ENCODE data around the gene INSC. TPM values are rescaled to one million over a fixed set of nuclear protein-coding genes. Genes with fewer than 3 reads are reported as not detected.
A peak's percentile ranks its signal among the peaks of the same experiment; 100 is the strongest.

INSC gene
- total and polyA plus RNA-seq, 2 of the 13 experiments (the other 11 are each of a cell fraction or from before 2014, with no cell fraction given): 0.09 TPM; not detected in 1

GRCh38 chr11:15223318-15223717, 108.6 kb downstream of the INSC start:
- ATAC-seq (no peak), DNase-seq (ENCODE audit: low spot score) (no peak), FAIRE-seq (no peak)
- Histone ChIP-seq H3K27me3 (ENCODE audit: control insufficient read depth in 1 of 2, insufficient read depth in 2 of 2, low read length in 2 of 2) (no peaks in the 10 kb centered on the region; a peak in 1 of 5 replicates), H3K4me2 (ENCODE audit: low read depth, low read length) (no peak overlapping the region), H3K4me1 (ENCODE audit: insufficient read depth, low read length) (no peaks in the 10 kb centered on the region), H3K36me3 (replicated peaks in 1 of 2; ENCODE audit: control insufficient read depth in 1 of 2, insufficient read depth in 2 of 2, low read length in 2 of 2) (no peaks in the 10 kb centered on the region), H2AFZ (ENCODE audit: low read length) (no peak overlapping the region), H3K9me3 (ENCODE audit: low read length) (no peaks in the 10 kb centered on the region), H3K9ac (ENCODE audit: insufficient read depth, low read depth, low read length) (no peak overlapping the region), H3K79me2 (ENCODE audit: insufficient read depth, low read length) (no peaks in the 10 kb centered on the region), H3K4me3 (replicated peaks in 1 of 3; ENCODE audit: insufficient read depth in 1 of 3, low read depth in 2 of 3, low read length in 3 of 3) (no peak overlapping the region), H4K20me1 (ENCODE audit: insufficient read depth, low read length) (no peaks in the 10 kb centered on the region), H3K27ac (ENCODE audit: extremely low read length, insufficient read depth, low read length) (no peak overlapping the region)
- no peak for TF ChIP-seq NFE2 (CRISPR knock-in tag; IDR thresholded peaks at IDR 0.05)
- peak; percentile 74 for TF ChIP-seq MAFF (IDR thresholded peaks at IDR 0.05; ENCODE audit: low read depth, low read length)
- TF ChIP-seq ZNF446 (CRISPR knock-in tag; IDR thresholded peaks at IDR 0.05): no peak
- no peak for TF ChIP-seq CREB3 (CRISPR knock-in tag; IDR thresholded peaks at IDR 0.05)
- no peak for TF ChIP-seq SMAD1 (CRISPR knock-in tag; IDR thresholded peaks at IDR 0.05; ENCODE audit: borderline replicate concordance, low read depth)
- TF ChIP-seq MAFK (conservative IDR thresholded peaks at IDR 0.05 in 1 of 2, IDR thresholded peaks at IDR 0.05 in 1 of 2; ENCODE audit: low read length in 2 of 2): peak; percentile 72 to 77
- 85% methylated on average over 1 of the region's 1 CpG for WGBS (ENCODE audit: low lambda C conversion rate)
- in situ Hi-C loops (cut with HindIII; ENCODE audit: extremely low pct_ligation_motif_present, low pct_unique_long_range_greater_than_20kb) (no loop called here), intact Hi-C loops (cut with micrococcal nuclease; ENCODE audit: unreplicated experiment) (no loop called here)
- BruUV-seq (replicated peaks): no TSS peak
- CTCF ChIA-PET (ENCODE audit: low intra/inter-chr PET ratio, low total read pairs): no interaction called here
- POLR2A ChIA-PET: no interaction called here

DNA sequence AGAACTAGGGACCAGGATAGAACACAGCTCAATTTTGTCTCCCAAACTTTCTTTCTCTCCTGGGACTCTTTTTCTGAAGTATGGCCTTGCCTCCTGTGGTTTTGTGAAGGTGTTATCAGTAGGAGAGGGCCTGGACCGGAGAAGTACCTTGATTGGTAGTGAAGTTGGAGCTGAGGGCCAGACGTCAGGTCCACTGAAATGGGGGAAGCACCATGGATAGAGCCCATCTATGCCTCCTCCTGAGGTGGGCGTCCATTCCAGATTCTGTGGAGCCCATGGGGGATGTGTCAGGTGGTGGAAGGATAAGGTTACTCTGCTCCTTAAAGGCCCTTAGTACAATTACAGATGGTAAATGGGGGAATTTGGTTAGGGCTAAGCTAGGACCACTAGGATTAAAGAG, 109.7 kb downstream of the INSC start:
- no peaks in the 10 kb centered on the region for H4K20me1 ChIP-seq (ENCODE audit: insufficient read depth, low read length)
- no peak for ATAC-seq
- ChIA-PET POLR2A (no interaction called here), CTCF (ENCODE audit: low intra/inter-chr PET ratio, low total read pairs) (no interaction called here)
- H3K9ac ChIP-seq (ENCODE audit: insufficient read depth, low read depth, low read length): no peak overlapping the region
- intact Hi-C loops (cut with micrococcal nuclease; ENCODE audit: unreplicated experiment) (no loop called here), in situ Hi-C loops (cut with HindIII; ENCODE audit: extremely low pct_ligation_motif_present, low pct_unique_long_range_greater_than_20kb) (no loop called here)
- H3K4me3 ChIP-seq (replicated peaks in 1 of 3; ENCODE audit: insufficient read depth in 1 of 3, low read depth in 2 of 3, low read length in 3 of 3): no peak overlapping the region
- H3K4me2 ChIP-seq (ENCODE audit: low read depth, low read length): no peak overlapping the region
- no peaks in the 10 kb centered on the region for H3K36me3 ChIP-seq (replicated peaks in 1 of 2; ENCODE audit: control insufficient read depth in 1 of 2, insufficient read depth in 2 of 2, low read length in 2 of 2)
- no peaks in the 10 kb centered on the region; a peak in 1 of 5 replicates for H3K27me3 ChIP-seq (ENCODE audit: control insufficient read depth in 1 of 2, insufficient read depth in 2 of 2, low read length in 2 of 2)
- H3K27ac ChIP-seq (ENCODE audit: extremely low read length, insufficient read depth, low read length): no peak overlapping the region
- no TSS peak for BruUV-seq (replicated peaks)
- no peak for DNase-seq (ENCODE audit: low spot score)
- H3K79me2 ChIP-seq (ENCODE audit: insufficient read depth, low read length): no peaks in the 10 kb centered on the region
- H3K4me1 ChIP-seq (ENCODE audit: insufficient read depth, low read length): no peaks in the 10 kb centered on the region
- FAIRE-seq: no peak
- no peaks in the 10 kb centered on the region for H3K9me3 ChIP-seq (ENCODE audit: low read length)
- H2AFZ ChIP-seq (ENCODE audit: low read length): no peak overlapping the region
- 8% methylated on average over 3 of the region's 3 CpGs for WGBS (ENCODE audit: low lambda C conversion rate)
- TF ChIP-seq KAT2B (IDR thresholded peaks at IDR 0.05; ENCODE audit: borderline replicate concordance, low read depth, low read length) (no peak), ZNF552 (CRISPR knock-in tag; IDR thresholded peaks at IDR 0.05; ENCODE audit: borderline replicate concordance) (no peak), CBX1 (IDR thresholded peaks at IDR 0.05; ENCODE audit: low read depth) (no peak), MEIS2 (CRISPR knock-in tag; IDR thresholded peaks at IDR 0.05) (no peak), ZNF329 (CRISPR knock-in tag; IDR thresholded peaks at IDR 0.05; ENCODE audit: low read depth) (no peak), ZNF510 (CRISPR knock-in tag; IDR thresholded peaks at IDR 0.05; ENCODE audit: low read depth) (no peak), ZNF772 (CRISPR knock-in tag; IDR thresholded peaks at IDR 0.05) (no peak), DR1 (CRISPR knock-in tag; IDR thresholded peaks at IDR 0.05) (no peak), NBN (conservative IDR thresholded peaks at IDR 0.05) (no peak)
- TF ChIP-seq, protein P1, sequence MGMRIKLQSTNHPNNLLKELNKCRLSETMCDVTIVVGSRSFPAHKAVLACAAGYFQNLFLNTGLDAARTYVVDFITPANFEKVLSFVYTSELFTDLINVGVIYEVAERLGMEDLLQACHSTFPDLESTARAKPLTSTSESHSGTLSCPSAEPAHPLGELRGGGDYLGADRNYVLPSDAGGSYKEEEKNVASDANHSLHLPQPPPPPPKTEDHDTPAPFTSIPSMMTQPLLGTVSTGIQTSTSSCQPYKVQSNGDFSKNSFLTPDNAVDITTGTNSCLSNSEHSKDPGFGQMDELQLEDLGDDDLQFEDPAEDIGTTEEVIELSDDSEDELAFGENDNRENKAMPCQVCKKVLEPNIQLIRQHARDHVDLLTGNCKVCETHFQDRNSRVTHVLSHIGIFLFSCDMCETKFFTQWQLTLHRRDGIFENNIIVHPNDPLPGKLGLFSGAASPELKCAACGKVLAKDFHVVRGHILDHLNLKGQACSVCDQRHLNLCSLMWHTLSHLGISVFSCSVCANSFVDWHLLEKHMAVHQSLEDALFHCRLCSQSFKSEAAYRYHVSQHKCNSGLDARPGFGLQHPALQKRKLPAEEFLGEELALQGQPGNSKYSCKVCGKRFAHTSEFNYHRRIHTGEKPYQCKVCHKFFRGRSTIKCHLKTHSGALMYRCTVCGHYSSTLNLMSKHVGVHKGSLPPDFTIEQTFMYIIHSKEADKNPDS (CRISPR knock-in tag; IDR thresholded peaks at IDR 0.05): no peak

Data from HepG2 (cell line).